Caco-2 (cell line): Measurements from ENCODE around the gene SHF. TPM values are rescaled to one million over a fixed set of nuclear protein-coding genes. Genes with fewer than 3 reads are reported as not detected.

Experiments
- BruUV-seq: library from RNA; stranded (reverse); fragments of 400-500 nt; replicated peaks from 2 replicates; lab custom pipeline; 2021; lab: Mats Ljungman, UMichigan
- CTCF ChIA-PET: fragments of 300-600 bp; sonication (Branson Sonifier 250); formaldehyde crosslinking; loops from one replicate; lab custom pipeline; 2022; ENCODE audit warnings: antibody characterized with exemption; lab: Charles Lee
- POLR2A ChIA-PET: fragments of 300-600 bp; sonication (Branson Sonifier 250); formaldehyde crosslinking; loops from one replicate; lab custom pipeline; 2022; ENCODE audit warnings: antibody characterized with exemption; lab: Charles Lee
- DNase-seq, 2 experiments: peaks; one replicate each; pipeline versions ENCODE4 v3.0.0 to v3.0.0-alpha.2; 2020 to 2022
- H3K27me3 ChIP-seq: replicated peaks from 2 replicates; pipeline ENCODE4 v1.6.0; 2011; ENCODE audit warnings: low read length; ENCODE audit not compliant: control insufficient read depth, insufficient read depth
- H3K36me3 ChIP-seq: 2 replicates; pipeline ENCODE4 v1.5.1; 2011; ENCODE audit warnings: low read length; ENCODE audit not compliant: control insufficient read depth, insufficient read depth
- H3K4me1 ChIP-seq: fragments of 250-450 bp; sonication (Bioruptor Pico); 2 replicates; pipeline ENCODE4 v1.5.1; 2020; ENCODE audit warnings: mild to moderate bottlenecking
- H3K4me3 ChIP-seq: 2 replicates; pipeline ENCODE4 v1.5.1; 2011; ENCODE audit warnings: low read depth, mild to moderate bottlenecking, control low read depth, low read length
- H3K9me3 ChIP-seq: fragments of 250-450 bp; sonication (Bioruptor Pico); 2 replicates; pipeline ENCODE4 v1.5.1; 2020; ENCODE audit warnings: mild to moderate bottlenecking, moderate library complexity
- H3K27ac Mint-ChIP-seq: one replicate; pipeline ENCODE4 v1.8.0; 2022; ENCODE audit warnings: mixed read lengths; ENCODE audit not compliant: unreplicated experiment
- H3K27me3 Mint-ChIP-seq: one replicate; pipeline ENCODE4 v1.8.0; 2022; ENCODE audit warnings: mixed read lengths; ENCODE audit not compliant: insufficient read depth, unreplicated experiment
- H3K36me3 Mint-ChIP-seq: one replicate; pipeline ENCODE4 v1.8.0; 2022; ENCODE audit warnings: mild to moderate bottlenecking, mixed read lengths; ENCODE audit not compliant: insufficient read depth, unreplicated experiment
- H3K4me1 Mint-ChIP-seq: one replicate; pipeline ENCODE4 v1.8.0; 2022; ENCODE audit warnings: low read depth, mixed read lengths; ENCODE audit not compliant: unreplicated experiment
- H3K4me3 Mint-ChIP-seq: one replicate; pipeline ENCODE4 v1.8.0; 2022; ENCODE audit warnings: mild to moderate bottlenecking, moderate library complexity, mixed read lengths; ENCODE audit not compliant: unreplicated experiment
- H3K9me3 Mint-ChIP-seq: one replicate; pipeline ENCODE4 v1.8.0; 2022; ENCODE audit warnings: mixed read lengths; ENCODE audit not compliant: unreplicated experiment
- intact Hi-C: fragments of 100-400 bp; cut with micrococcal nuclease; formaldehyde crosslinking; loops from one replicate; pipeline ENCODE4 v1.10.0; 2022; ENCODE audit not compliant: unreplicated experiment
- total RNA-seq: library from RNA; stranded (reverse); gene quantifications from 2 replicates; pipeline ENCODE4 v1.2.3, GENCODE V29; 2022
- TF ChIP-seq, protein P1 (sequence below), 2 experiments: fragments of 200-600 bp in 1 of 2; IDR thresholded peaks; 1 replicate in 1 of 2; 2 replicates in 1 of 2; pipeline versions ENCODE4 v1.5.1 to v1.8.0; 2011 to 2022; ENCODE audit warnings: antibody characterized with exemption in 1 of 2, control low read depth in 1 of 2, inconsistent platforms in 1 of 2, low read depth in 1 of 2, low read length in 1 of 2, mild to moderate bottlenecking in 1 of 2, moderate library complexity in 1 of 2; ENCODE audit not compliant: insufficient read depth in 1 of 2, severe bottlenecking in 1 of 2, unreplicated experiment in 1 of 2

The SHF gene
- total RNA-seq, 1 experiment from 2014 or later: 11.9 TPM

GRCh38 chr15:45121020-45121419 is 66.7 kb downstream of the SHF start:
- intact Hi-C loops: no loop called here

DNA sequence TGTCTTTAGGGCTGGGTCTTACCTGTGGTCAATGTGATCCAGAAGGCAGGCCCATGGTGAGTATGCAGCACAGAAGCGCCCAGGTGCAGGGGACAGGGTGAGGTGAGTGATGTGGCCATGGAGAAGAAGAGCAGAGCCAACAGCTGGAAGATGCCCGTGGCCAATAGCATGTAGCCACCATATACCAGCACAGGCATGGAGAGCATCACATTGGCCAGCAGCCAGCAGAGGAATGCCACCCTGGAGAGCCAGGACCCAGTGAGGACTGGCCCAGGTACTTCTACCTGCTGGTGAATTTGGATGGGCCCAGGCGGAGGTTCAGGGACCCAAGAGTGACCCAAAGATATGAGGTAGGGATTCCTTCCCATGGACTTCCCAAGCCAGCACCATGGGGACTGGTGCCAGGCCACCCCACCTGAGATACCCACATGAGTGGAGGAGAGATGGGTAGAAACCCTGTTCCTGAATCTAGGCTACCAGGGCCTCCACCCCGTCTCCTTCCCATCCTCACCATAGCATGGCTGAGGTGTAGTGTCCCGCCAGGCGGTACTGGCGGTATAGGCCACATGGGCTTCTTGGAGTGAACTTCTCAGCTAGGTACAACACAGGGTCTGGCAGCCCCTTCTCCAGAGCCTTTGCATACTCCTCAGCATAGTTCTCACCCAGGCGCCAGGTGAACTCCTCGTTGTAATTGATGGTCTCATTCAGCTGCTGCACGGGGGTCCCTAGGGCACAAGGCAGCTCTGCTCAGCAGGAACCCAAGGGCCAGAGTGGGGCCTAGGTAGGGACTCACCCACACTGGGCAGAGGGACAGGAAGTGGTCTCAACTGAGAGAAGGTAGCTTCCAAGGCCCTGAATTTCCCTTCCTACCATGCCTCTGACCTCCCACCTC is 67.4 kb downstream of the SHF start:
- no peaks in the 10 kb centered on the region for H3K9me3 ChIP-seq
- ChIA-PET CTCF (no interaction called here), POLR2A (no interaction called here)
- H3K4me1 ChIP-seq: peaks cover 21% of the 10 kb centered on the region; the same call in 1 of the 2 replicates
- H3K27me3 Mint-ChIP-seq: no peaks in the 10 kb centered on the region
- H3K36me3 Mint-ChIP-seq: peaks cover 5% of the 10 kb centered on the region
- no peaks in the 10 kb centered on the region for H3K27me3 ChIP-seq
- DNase-seq: no peak
- intact Hi-C loops: no loop called here
- BruUV-seq: no TSS peak
- H3K27ac Mint-ChIP-seq: no peak overlapping the region
- no peaks in the 10 kb centered on the region for H3K36me3 ChIP-seq
- no peak overlapping the region for H3K4me3 Mint-ChIP-seq
- H3K4me3 ChIP-seq: no peak overlapping the region
- TF ChIP-seq, protein P1, sequence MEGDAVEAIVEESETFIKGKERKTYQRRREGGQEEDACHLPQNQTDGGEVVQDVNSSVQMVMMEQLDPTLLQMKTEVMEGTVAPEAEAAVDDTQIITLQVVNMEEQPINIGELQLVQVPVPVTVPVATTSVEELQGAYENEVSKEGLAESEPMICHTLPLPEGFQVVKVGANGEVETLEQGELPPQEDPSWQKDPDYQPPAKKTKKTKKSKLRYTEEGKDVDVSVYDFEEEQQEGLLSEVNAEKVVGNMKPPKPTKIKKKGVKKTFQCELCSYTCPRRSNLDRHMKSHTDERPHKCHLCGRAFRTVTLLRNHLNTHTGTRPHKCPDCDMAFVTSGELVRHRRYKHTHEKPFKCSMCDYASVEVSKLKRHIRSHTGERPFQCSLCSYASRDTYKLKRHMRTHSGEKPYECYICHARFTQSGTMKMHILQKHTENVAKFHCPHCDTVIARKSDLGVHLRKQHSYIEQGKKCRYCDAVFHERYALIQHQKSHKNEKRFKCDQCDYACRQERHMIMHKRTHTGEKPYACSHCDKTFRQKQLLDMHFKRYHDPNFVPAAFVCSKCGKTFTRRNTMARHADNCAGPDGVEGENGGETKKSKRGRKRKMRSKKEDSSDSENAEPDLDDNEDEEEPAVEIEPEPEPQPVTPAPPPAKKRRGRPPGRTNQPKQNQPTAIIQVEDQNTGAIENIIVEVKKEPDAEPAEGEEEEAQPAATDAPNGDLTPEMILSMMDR (IDR thresholded peaks at IDR 0.05; ENCODE audit: insufficient read depth in 1 of 2, low read depth in 1 of 2, low read length in 1 of 2, severe bottlenecking in 1 of 2, unreplicated experiment in 1 of 2): no peak
- no peaks in the 10 kb centered on the region for H3K9me3 Mint-ChIP-seq
- peaks cover 26% of the 10 kb centered on the region for H3K4me1 Mint-ChIP-seq

More at GRCh38 chr15:45121020-45121419, 66.7 kb downstream of the SHF start:
- no peak for DNase-seq
- no peak overlapping the region for H3K27ac Mint-ChIP-seq
- Histone ChIP-seq H3K4me3 (no peak overlapping the region), H3K9me3 (no peaks in the 10 kb centered on the region), H3K27me3 (no peaks in the 10 kb centered on the region), H3K4me1 (peaks cover 21% of the 10 kb centered on the region; the same call in 1 of the 2 replicates), H3K36me3 (no peaks in the 10 kb centered on the region)
- H3K4me1 Mint-ChIP-seq: peaks cover 31% of the 10 kb centered on the region
- POLR2A ChIA-PET: no interaction called here
- H3K36me3 Mint-ChIP-seq: peaks cover 5% of the 10 kb centered on the region
- CTCF ChIA-PET: no interaction called here
- H3K27me3 Mint-ChIP-seq: no peaks in the 10 kb centered on the region
- TF ChIP-seq, protein P1 (IDR thresholded peaks at IDR 0.05; ENCODE audit: insufficient read depth in 1 of 2, low read depth in 1 of 2, low read length in 1 of 2, severe bottlenecking in 1 of 2, unreplicated experiment in 1 of 2): no peak
- no TSS peak for BruUV-seq
- H3K4me3 Mint-ChIP-seq: no peak overlapping the region
- H3K9me3 Mint-ChIP-seq: peaks cover 7% of the 10 kb centered on the region

- Mint-ChIP-seq H3K4me3 (no peak overlapping the region), H3K27ac (no peak overlapping the region), H3K4me1 (peaks cover 28% of the 10 kb centered on the region), H3K36me3 (peaks cover 8% of the 10 kb centered on the region), H3K27me3 (peaks cover 1% of the 10 kb centered on the region), H3K9me3 (no peaks in the 10 kb centered on the region)
- no peaks in the 10 kb centered on the region for H3K9me3 ChIP-seq
- no peaks in the 10 kb centered on the region for H3K36me3 ChIP-seq
- BruUV-seq: no TSS peak
- peaks cover 21% of the 10 kb centered on the region; the same call in 1 of the 2 replicates for H3K4me1 ChIP-seq
- CTCF ChIA-PET: interaction anchor here (1.0 to 1.9 kb wide), 11 partner anchors 8 to 150 kb away, joined by 3 to 24 read pairs (median 8); no protein-coding TSS in a partner anchor
- DNase-seq: no peak
- no peaks in the 10 kb centered on the region for H3K27me3 ChIP-seq
- TF ChIP-seq, protein P1 (IDR thresholded peaks at IDR 0.05; ENCODE audit: insufficient read depth in 1 of 2, low read depth in 1 of 2, low read length in 1 of 2, severe bottlenecking in 1 of 2, unreplicated experiment in 1 of 2): no peak
- intact Hi-C loops: loop anchor here (2.0 kb wide), 1 partner anchor 78 kb away; no protein-coding TSS in a partner anchor
- no peak overlapping the region for H3K4me3 ChIP-seq
- POLR2A ChIA-PET: interaction anchor here (1.0 kb wide), 1 partner anchor 28 kb away, joined by 4 read pairs; no protein-coding TSS in a partner anchor
These were observed 68.8 kb downstream of the SHF start for GRCh38 chr15:45118996-45119395.
